Measurements from ENCODE around the gene SLC25A24. TPM values are rescaled to one million over a fixed set of nuclear protein-coding genes. Genes with fewer than 3 reads are reported as not detected.
"Not testable (repeated sequence)": the region's sequence is repeated elsewhere in the genome, so short reads cannot be mapped to it uniquely, and the experiment has no call there.

SLC25A24 gene
- total RNA-seq, 2 donors from 2014 or later = 14.4 to 20.7 TPM

GRCh38 chr1:108142773-108143394 lies 57.3 kb downstream of the SLC25A24 start:
- Histone ChIP-seq H3K36me3 (peaks cover 47% of the 10 kb centered on the region), H3K4me3 (no peak overlapping the region), H3K27ac (no peak overlapping the region), H3K27me3 (no peaks in the 10 kb centered on the region), H3K9me3 (no peaks in the 10 kb centered on the region), H3K4me1 (no peaks in the 10 kb centered on the region)
- DNase-seq (ENCODE audit: low spot score) = no peak
- no peak for TF ChIP-seq CTCF (IDR thresholded peaks at IDR 0.05)

GRCh38 chr1:108142258-108142657 lies 57.9 kb downstream of the SLC25A24 start:
- TF ChIP-seq CTCF (IDR thresholded peaks at IDR 0.05) = no peak
- peaks cover 45% of the 10 kb centered on the region for H3K36me3 ChIP-seq
- H3K9me3 ChIP-seq = no peaks in the 10 kb centered on the region

GRCh38 chr1:108141621-108142020 lies 58.5 kb downstream of the SLC25A24 start:
- Histone ChIP-seq H3K27me3 (no peaks in the 10 kb centered on the region), H3K36me3 (peaks cover 43% of the 10 kb centered on the region), H3K4me3 (no peak overlapping the region), H3K4me1 (no peaks in the 10 kb centered on the region), H3K9me3 (no peaks in the 10 kb centered on the region), H3K27ac (no peak overlapping the region)
- no peak for DNase-seq (ENCODE audit: low spot score)
- TF ChIP-seq CTCF (IDR thresholded peaks at IDR 0.05) = no peak

More at GRCh38 chr1:108142258-108142657, 57.9 kb downstream of the SLC25A24 start:
- Histone ChIP-seq H3K27ac (no peak overlapping the region), H3K4me3 (no peak overlapping the region), H3K4me1 (no peaks in the 10 kb centered on the region), H3K27me3 (no peaks in the 10 kb centered on the region)
- no peak for DNase-seq (ENCODE audit: low spot score)

- no peak overlapping the region for H3K4me3 ChIP-seq
- no peak overlapping the region for H3K27ac ChIP-seq
- no peak for TF ChIP-seq CTCF (IDR thresholded peaks at IDR 0.05)
- no peaks in the 10 kb centered on the region for H3K9me3 ChIP-seq
- no peak for DNase-seq (ENCODE audit: low spot score)
- no peaks in the 10 kb centered on the region for H3K4me1 ChIP-seq
- no peaks in the 10 kb centered on the region for H3K27me3 ChIP-seq
- H3K36me3 ChIP-seq = peaks cover 36% of the 10 kb centered on the region
Measured at GRCh38 chr1:108140936-108141335, 59.2 kb downstream of the SLC25A24 start.

GRCh38 chr1:108140177-108140576 lies 60.0 kb downstream of the SLC25A24 start:
- DNase-seq (ENCODE audit: low spot score) = no peak
- H3K27ac ChIP-seq = no peak overlapping the region
- no peak for TF ChIP-seq CTCF (IDR thresholded peaks at IDR 0.05)
- no peak overlapping the region for H3K4me3 ChIP-seq
- no peaks in the 10 kb centered on the region for H3K27me3 ChIP-seq
- H3K36me3 ChIP-seq = peaks cover 32% of the 10 kb centered on the region
- H3K4me1 ChIP-seq = no peaks in the 10 kb centered on the region
- H3K9me3 ChIP-seq = no peaks in the 10 kb centered on the region

- peaks cover 32% of the 10 kb centered on the region for H3K36me3 ChIP-seq
- H3K27me3 ChIP-seq; H3K27ac ChIP-seq; H3K4me3 ChIP-seq; H3K9me3 ChIP-seq; H3K4me1 ChIP-seq; DNase-seq (ENCODE audit: low spot score): not testable (repeated sequence)
Measured at GRCh38 chr1:108139555-108139954, 60.6 kb downstream of the SLC25A24 start.

- not testable (repeated sequence) for H3K4me1 ChIP-seq; H3K4me3 ChIP-seq; H3K27me3 ChIP-seq; H3K27ac ChIP-seq; H3K9me3 ChIP-seq; DNase-seq (ENCODE audit: low spot score)
- peaks cover 19% of the 10 kb centered on the region for H3K36me3 ChIP-seq
Measured at GRCh38 chr1:108133148-108133547, 67.0 kb downstream of the SLC25A24 start.

GRCh38 chr1:108132367-108132766 lies 67.8 kb downstream of the SLC25A24 start:
- not testable (repeated sequence) for H3K4me1 ChIP-seq, H3K9me3 ChIP-seq

GRCh38 chr1:108131281-108131680 lies 68.9 kb downstream of the SLC25A24 start:
- H3K4me1 ChIP-seq, H3K27me3 ChIP-seq, H3K36me3 ChIP-seq: not testable (repeated sequence)

More at GRCh38 chr1:108132367-108132766, 67.8 kb downstream of the SLC25A24 start:
- not testable (repeated sequence) for H3K4me3 ChIP-seq; H3K27me3 ChIP-seq; DNase-seq (ENCODE audit: low spot score); H3K27ac ChIP-seq
- H3K36me3 ChIP-seq = peaks cover 13% of the 10 kb centered on the region

More at GRCh38 chr1:108131281-108131680, 68.9 kb downstream of the SLC25A24 start:
- not testable (repeated sequence) for H3K9me3 ChIP-seq; H3K27ac ChIP-seq; H3K4me3 ChIP-seq; DNase-seq (ENCODE audit: low spot score)

All from right atrium auricular region (tissue), 2 donors.